MV-4-11 (cell line): ENCODE data around the gene RNF167.

Source experiments
- DNase-seq: peaks from one replicate; lab custom pipeline; 2025; lab: John Stamatoyannopoulos, UW

RNF167 gene

GRCh38 chr17:4938688-4939545 lies 1.2 kb upstream of the RNF167 start:
- DNase-seq = no peak

GRCh38 chr17:4939546-4939795 lies 597 bp upstream of the RNF167 start:
- no peak for DNase-seq

GRCh38 chr17:4940555-4941318 lies 669 bp downstream of the RNF167 start:
- peak; percentile 12 for DNase-seq

- no peak for DNase-seq
Observed at GRCh38 chr17:4941319-4941610, 1.2 kb downstream of the RNF167 start.

GRCh38 chr17:4942760-4943508 lies 2.9 kb downstream of the RNF167 start:
- DNase-seq = no peak

GRCh38 chr17:4944163-4944553 lies 4.1 kb downstream of the RNF167 start:
- DNase-seq = peak; percentile 72

GRCh38 chr17:4944554-4945175 lies 4.6 kb downstream of the RNF167 start:
- no peak for DNase-seq

GRCh38 chr17:4945176-4945943 lies 5.3 kb downstream of the RNF167 start:
- DNase-seq = peak; percentile 80

GRCh38 chr17:4945944-4946280 lies 5.8 kb downstream of the RNF167 start:
- DNase-seq = no peak

- no peak for DNase-seq
Observed at GRCh38 chr17:4946312-4946976, 6.4 kb downstream of the RNF167 start.

- DNase-seq = peak; percentile 38
Observed at GRCh38 chr17:4947010-4947410, 6.9 kb downstream of the RNF167 start.

- peak; percentile 45 for DNase-seq
Observed at GRCh38 chr17:4947411-4948165, 7.5 kb downstream of the RNF167 start.

- DNase-seq = peak; percentile 93
Observed at GRCh38 chr17:4948166-4948930, 8.3 kb downstream of the RNF167 start, which contains the start of gene PFN1. PFN1 (minus strand) TSS chr17:4948530; CDS start chr17:4948394, 136 bp downstream.

GRCh38 chr17:4948931-4949320 lies 8.9 kb downstream of the RNF167 start:
- peak; percentile 89 for DNase-seq

- peak; percentile 73 for DNase-seq
Observed at GRCh38 chr17:4949321-4950074, 9.4 kb downstream of the RNF167 start.

GRCh38 chr17:4950075-4950745 lies 10.1 kb downstream of the RNF167 start:
- peak; percentile 42 for DNase-seq

GRCh38 chr17:4950746-4951204 lies 10.7 kb downstream of the RNF167 start, which contains the start of gene ENO3:
ENO3 (plus strand) TSS chr17:4951119; CDS start chr17:4951830, 711 bp downstream.
- no peak for DNase-seq

- DNase-seq = no peak
Observed at GRCh38 chr17:4951486-4951885, 11.4 kb downstream of the RNF167 start.
